ENCODE measurements around the gene RAB17. TPM values are rescaled to one million over a fixed set of nuclear protein-coding genes. Genes with fewer than 3 reads are reported as not detected.

The RAB17 gene
- total RNA-seq, 1 donor from 2014 or later: 60.1 TPM

DNA sequence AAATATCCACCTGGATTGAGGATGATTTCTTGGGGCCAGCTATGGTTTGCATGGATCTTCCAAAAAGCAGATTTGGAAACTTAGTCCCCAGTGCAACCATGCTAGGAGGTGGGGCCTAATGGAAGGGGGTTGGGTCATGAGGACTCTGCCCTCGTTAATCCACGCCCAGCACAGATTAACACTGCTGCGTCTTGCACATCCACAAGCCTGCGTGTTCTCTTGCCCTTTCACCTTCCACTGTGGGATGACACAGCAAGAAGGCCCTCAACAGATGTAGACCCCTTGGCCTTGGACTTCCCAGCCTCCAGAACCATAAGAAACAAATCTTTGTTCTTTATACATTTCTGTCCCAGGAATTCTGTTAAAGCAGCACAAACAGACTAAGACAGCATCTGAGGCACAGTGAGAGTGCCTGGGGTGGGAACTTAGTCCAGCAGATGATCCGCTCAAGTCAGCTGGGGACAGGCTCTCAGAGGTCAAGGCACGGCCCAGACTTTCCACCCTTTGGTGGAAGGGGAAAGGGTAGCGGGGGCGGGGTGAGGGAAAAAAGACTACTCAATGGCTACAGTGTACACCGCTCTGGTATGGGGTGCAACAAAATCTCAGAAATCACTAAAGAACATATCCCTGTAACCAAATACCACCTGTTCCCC lies 2.4 kb downstream of the RAB17 start:
- intact Hi-C loops (cut with DNase I): loop anchor here (10.0 kb wide), 1 partner anchor 157 kb away; no protein-coding TSS in a partner anchor
- no peak for ATAC-seq
- no peak overlapping the region for H3K4me3 ChIP-seq
- TF ChIP-seq, protein P1, sequence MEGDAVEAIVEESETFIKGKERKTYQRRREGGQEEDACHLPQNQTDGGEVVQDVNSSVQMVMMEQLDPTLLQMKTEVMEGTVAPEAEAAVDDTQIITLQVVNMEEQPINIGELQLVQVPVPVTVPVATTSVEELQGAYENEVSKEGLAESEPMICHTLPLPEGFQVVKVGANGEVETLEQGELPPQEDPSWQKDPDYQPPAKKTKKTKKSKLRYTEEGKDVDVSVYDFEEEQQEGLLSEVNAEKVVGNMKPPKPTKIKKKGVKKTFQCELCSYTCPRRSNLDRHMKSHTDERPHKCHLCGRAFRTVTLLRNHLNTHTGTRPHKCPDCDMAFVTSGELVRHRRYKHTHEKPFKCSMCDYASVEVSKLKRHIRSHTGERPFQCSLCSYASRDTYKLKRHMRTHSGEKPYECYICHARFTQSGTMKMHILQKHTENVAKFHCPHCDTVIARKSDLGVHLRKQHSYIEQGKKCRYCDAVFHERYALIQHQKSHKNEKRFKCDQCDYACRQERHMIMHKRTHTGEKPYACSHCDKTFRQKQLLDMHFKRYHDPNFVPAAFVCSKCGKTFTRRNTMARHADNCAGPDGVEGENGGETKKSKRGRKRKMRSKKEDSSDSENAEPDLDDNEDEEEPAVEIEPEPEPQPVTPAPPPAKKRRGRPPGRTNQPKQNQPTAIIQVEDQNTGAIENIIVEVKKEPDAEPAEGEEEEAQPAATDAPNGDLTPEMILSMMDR (IDR thresholded peaks at IDR 0.05): no peak
- no peaks in the 10 kb centered on the region for H3K27me3 ChIP-seq (ENCODE audit: low read depth)
- peaks cover 24% of the 10 kb centered on the region for H3K4me1 ChIP-seq
- no peak for DNase-seq
- no peaks in the 10 kb centered on the region for H3K36me3 ChIP-seq
- H3K9me3 ChIP-seq: no peaks in the 10 kb centered on the region
- H3K27ac ChIP-seq: no peak overlapping the region

DNA sequence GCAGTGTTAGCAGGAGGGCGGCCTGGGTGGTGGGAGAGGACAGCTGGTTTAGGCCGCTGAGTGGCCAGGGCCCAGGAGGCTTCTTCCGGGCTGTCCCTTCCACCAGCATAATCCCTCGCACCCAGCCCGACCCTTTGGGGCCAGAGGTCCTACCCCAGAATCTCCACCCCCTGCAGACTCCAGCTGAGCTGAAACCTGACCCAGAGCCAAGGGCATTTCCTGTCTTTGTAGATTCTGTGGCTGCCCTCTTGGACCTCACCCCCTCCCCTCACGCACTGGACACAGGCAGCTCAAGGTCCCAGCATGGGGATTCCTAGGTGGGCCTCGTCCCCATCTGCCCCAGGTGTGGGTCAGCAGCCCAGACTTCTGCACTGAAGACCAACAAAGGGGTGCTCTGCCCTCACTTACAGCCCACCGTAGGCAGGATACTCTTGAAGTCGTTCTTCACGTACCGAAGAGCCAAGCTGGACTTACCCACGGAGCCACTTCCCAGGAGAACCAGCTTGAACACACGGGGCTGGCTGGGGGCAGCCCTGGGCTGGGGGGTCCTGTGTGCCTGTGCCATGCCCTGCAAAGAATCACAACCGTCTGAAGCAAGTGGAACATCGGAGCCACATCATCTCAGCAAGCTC lies 4.8 kb downstream of the RAB17 start:
- TF ChIP-seq, protein P1 (IDR thresholded peaks at IDR 0.05): no peak
- intact Hi-C loops (cut with DNase I): loop anchor here (10.0 kb wide), 1 partner anchor 159 kb away; no protein-coding TSS in a partner anchor
- peaks cover 38% of the 10 kb centered on the region for H3K4me1 ChIP-seq
- no peak overlapping the region for H3K27ac ChIP-seq
- DNase-seq: peak; percentile 38
- H3K9me3 ChIP-seq: no peaks in the 10 kb centered on the region
- H3K27me3 ChIP-seq (ENCODE audit: low read depth): no peaks in the 10 kb centered on the region
- H3K36me3 ChIP-seq: no peaks in the 10 kb centered on the region
- H3K4me3 ChIP-seq: no peak overlapping the region
- ATAC-seq: no peak

DNA sequence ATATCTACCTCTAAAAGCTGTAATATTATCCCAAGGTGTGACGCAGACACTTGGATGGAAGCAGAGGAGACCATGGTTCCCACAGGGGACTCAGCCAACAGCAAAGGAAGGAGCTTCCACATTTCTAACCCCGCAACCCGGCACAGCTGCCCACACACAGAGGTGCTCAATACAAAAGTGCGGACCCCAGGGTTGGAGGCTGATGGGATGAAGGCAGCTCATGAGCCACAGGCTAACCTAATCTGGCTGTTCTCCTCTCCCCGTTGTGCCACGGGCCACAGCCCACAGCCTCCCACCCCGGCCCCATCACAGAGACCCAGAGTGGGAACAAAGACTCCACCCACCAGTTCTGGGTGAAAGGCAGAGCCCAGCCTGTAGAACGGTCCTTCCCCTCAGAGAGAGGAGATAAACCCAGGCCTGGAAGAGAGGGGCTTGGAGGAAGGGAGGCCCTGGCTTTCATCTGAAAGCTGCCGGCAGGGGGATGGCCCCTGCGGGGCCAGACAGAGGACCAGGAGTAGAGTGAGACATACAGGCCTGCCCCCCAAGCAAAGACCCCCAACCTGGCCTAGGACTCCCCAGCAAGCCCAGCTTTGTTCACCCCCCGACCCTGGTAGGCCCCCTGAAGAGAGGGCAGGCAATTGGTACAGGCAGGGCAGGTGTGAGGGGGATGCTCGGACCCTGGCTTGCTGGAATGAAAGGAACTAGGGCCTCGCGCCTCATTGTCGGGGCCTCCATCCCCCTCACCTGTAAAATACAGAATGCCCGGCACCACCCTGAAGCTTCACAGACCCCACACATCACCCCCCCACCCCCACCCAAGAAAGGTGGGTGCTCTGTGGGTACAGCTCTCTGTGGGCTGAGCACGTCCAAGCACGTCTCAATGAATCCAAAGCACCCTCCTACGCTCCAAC lies 6.9 kb downstream of the RAB17 start:
- Histone ChIP-seq H3K36me3 (no peaks in the 10 kb centered on the region), H3K9me3 (no peaks in the 10 kb centered on the region), H3K4me3 (no peak overlapping the region), H3K27me3 (ENCODE audit: low read depth) (no peaks in the 10 kb centered on the region), H3K4me1 (peaks cover 28% of the 10 kb centered on the region), H3K27ac (no peak overlapping the region)
- DNase-seq (peak; percentile 27), ATAC-seq (no peak)
- intact Hi-C loops (cut with DNase I): loop anchor here (10.0 kb wide), 1 partner anchor 161 kb away; no protein-coding TSS in a partner anchor
- TF ChIP-seq, protein P1 (IDR thresholded peaks at IDR 0.05): no peak

DNA sequence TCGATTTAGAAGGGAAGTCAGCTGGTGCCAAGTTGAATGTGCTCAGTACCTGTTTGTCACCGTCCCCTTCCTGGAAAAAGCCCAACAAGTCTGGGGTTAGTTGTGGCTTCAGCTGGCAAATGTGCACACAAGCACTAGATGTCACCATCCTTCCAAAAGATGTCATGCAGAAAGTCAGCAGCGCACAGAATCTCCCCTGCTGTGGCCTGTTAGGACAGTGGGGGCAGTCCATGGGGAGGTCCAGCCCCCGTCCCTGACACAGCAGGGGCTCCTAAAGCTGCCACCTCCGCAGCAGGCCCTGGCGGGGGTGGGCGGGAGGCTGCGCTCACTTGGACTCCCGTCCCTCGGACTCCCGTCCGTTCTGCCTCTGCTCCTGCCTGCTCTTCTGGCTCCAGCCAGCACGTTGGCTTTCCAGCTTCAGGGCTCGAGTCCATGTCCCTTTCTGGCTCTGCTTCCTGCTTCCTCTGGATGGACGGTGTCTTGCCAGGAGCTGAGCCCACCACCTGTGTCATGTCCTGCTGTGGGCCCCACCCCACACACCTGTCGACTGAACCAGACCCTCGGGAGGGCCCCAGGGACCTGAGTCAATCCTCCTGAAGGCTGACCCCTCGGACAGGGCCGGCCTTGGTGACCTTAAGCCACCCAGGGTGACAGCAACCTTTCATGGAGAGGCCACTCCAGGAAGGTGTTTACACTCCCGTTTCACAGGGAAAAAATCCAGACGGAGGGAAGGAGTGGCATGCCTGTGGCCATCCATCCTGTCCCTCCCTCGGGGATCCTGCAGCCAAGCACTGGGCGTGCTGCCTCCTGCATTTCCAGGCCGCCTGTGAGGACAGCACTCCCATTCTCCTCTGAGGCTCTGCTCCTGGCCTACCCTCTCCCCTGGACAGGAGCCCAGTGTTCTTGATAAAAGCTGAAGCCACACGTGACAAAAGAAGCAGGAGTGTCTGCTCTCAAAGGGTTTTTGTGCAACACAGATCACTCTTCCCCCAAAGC lies 8.5 kb downstream of the RAB17 start:
- TF ChIP-seq, protein P1 (IDR thresholded peaks at IDR 0.05): peak; percentile 53
- Histone ChIP-seq H3K4me3 (peak overlapping the region; percentile 20), H3K9me3 (no peaks in the 10 kb centered on the region), H3K27ac (peak overlapping the region; percentile 63), H3K36me3 (no peaks in the 10 kb centered on the region), H3K27me3 (ENCODE audit: low read depth) (no peaks in the 10 kb centered on the region), H3K4me1 (peaks cover 28% of the 10 kb centered on the region)
- intact Hi-C loops (cut with DNase I): loop anchor here (10.0 kb wide), 1 partner anchor 163 kb away; no protein-coding TSS in a partner anchor
- peak; percentile 74 for DNase-seq
- ATAC-seq: peak; percentile 81 to 85

Data from lower lobe of right lung (tissue), 2 donors.